ENCODE measurements around the gene MRPL22.
"Not testable (repeated sequence)": the region's sequence is repeated elsewhere in the genome, so short reads cannot be mapped to it uniquely, and the experiment has no call there.

Gene MRPL22

GRCh38 chr5:155004138-155004744 is 63.4 kb downstream of the MRPL22 start:
- CTCF ChIA-PET: interaction anchor here (1.3 kb wide), 1 partner anchor 24 kb away, joined by 3 read pairs; no protein-coding TSS in a partner anchor
- POLR2A ChIA-PET: no interaction called here
- TF ChIP-seq FOXA1 (IDR thresholded peaks at IDR 0.05): no peak
- TF ChIP-seq L3MBTL2 (conservative IDR thresholded peaks at IDR 0.05): no peak
- no peak for TF ChIP-seq ARNT (IDR thresholded peaks at IDR 0.05)
- TF ChIP-seq BHLHE40 (IDR thresholded peaks at IDR 0.05; ENCODE audit: borderline replicate concordance): no peak
- TF ChIP-seq SP1 (IDR thresholded peaks at IDR 0.05): no peak
- no peak for TF ChIP-seq TARDBP (IDR thresholded peaks at IDR 0.05)
- no peak for TF ChIP-seq FOXK2 (IDR thresholded peaks at IDR 0.05)
- no peak for TF ChIP-seq HDGF (IDR thresholded peaks at IDR 0.05; ENCODE audit: borderline replicate concordance)
- no peak for TF ChIP-seq ELF4 (IDR thresholded peaks at IDR 0.05)
- no peak for TF ChIP-seq ZNF384 (IDR thresholded peaks at IDR 0.05)
- DNase-seq (ENCODE audit: extremely low spot score): no peak

GRCh38 chr5:155006265-155006664 is 65.4 kb downstream of the MRPL22 start:
- POLR2A ChIA-PET; CTCF ChIA-PET; DNase-seq (ENCODE audit: extremely low spot score): not testable (repeated sequence)

GRCh38 chr5:155008669-155009068 is 67.8 kb downstream of the MRPL22 start:
- ChIA-PET POLR2A (no interaction called here), CTCF (no interaction called here)
- no peak for TF ChIP-seq FOXM1 (IDR thresholded peaks at IDR 0.05; ENCODE audit: borderline replicate concordance)
- TF ChIP-seq SUZ12 (IDR thresholded peaks at IDR 0.05): no peak
- no peak for TF ChIP-seq FOXA1 (IDR thresholded peaks at IDR 0.05)
- no peak for TF ChIP-seq FOXK2 (IDR thresholded peaks at IDR 0.05)
- no peak for DNase-seq (ENCODE audit: extremely low spot score)

GRCh38 chr5:155010881-155011280 is 70.0 kb downstream of the MRPL22 start:
- ChIA-PET CTCF (no interaction called here), POLR2A (no interaction called here)
- no peak for DNase-seq (ENCODE audit: extremely low spot score)
- no peak for TF ChIP-seq CTBP1 (IDR thresholded peaks at IDR 0.05; ENCODE audit: borderline replicate concordance)
- TF ChIP-seq HDGF (IDR thresholded peaks at IDR 0.05; ENCODE audit: borderline replicate concordance): no peak
- TF ChIP-seq ELF4 (IDR thresholded peaks at IDR 0.05): no peak
- no peak for TF ChIP-seq TARDBP (IDR thresholded peaks at IDR 0.05)

- TF ChIP-seq NFRKB (IDR thresholded peaks at IDR 0.05): no peak
- TF ChIP-seq CTBP1 (IDR thresholded peaks at IDR 0.05; ENCODE audit: borderline replicate concordance): no peak
- TF ChIP-seq BHLHE40 (IDR thresholded peaks at IDR 0.05; ENCODE audit: borderline replicate concordance): no peak
- no peak for TF ChIP-seq LEF1 (IDR thresholded peaks at IDR 0.05; ENCODE audit: borderline replicate concordance)
- TF ChIP-seq FOXK2 (IDR thresholded peaks at IDR 0.05): no peak
- no peak for TF ChIP-seq L3MBTL2 (conservative IDR thresholded peaks at IDR 0.05)
- no peak for TF ChIP-seq SUZ12 (IDR thresholded peaks at IDR 0.05)
- no peak for TF ChIP-seq ARNT (IDR thresholded peaks at IDR 0.05)
- no peak for TF ChIP-seq FOXA1 (IDR thresholded peaks at IDR 0.05)
- TF ChIP-seq ELF4 (IDR thresholded peaks at IDR 0.05): no peak
- no peak for TF ChIP-seq PKNOX1 (IDR thresholded peaks at IDR 0.05)
- TF ChIP-seq SP1 (IDR thresholded peaks at IDR 0.05): no peak
- TF ChIP-seq HDGF (IDR thresholded peaks at IDR 0.05; ENCODE audit: borderline replicate concordance): no peak
- no peak for TF ChIP-seq ZNF384 (IDR thresholded peaks at IDR 0.05)
- no peak for TF ChIP-seq TARDBP (IDR thresholded peaks at IDR 0.05)
- no peak for TF ChIP-seq FOXM1 (IDR thresholded peaks at IDR 0.05; ENCODE audit: borderline replicate concordance)
- no peak for DNase-seq (ENCODE audit: extremely low spot score)
- ChIA-PET CTCF (no interaction called here), POLR2A (no interaction called here)
These were observed 72.7 kb downstream of the MRPL22 start, which contains the start of gene KIF4B for GRCh38 chr5:155013526-155013925. Gene KIF4B, plus strand, starts transcription at chr5:155013755. Its CDS starts 105 bp downstream, at chr5:155013860.

GRCh38 chr5:155015239-155015638 is 74.4 kb downstream of the MRPL22 start:
- ChIA-PET POLR2A (no interaction called here), CTCF (interaction anchor here (1.7 kb wide), 1 partner anchor 19 kb away, joined by 4 read pairs; no protein-coding TSS in a partner anchor)
- TF ChIP-seq PKNOX1 (IDR thresholded peaks at IDR 0.05): no peak
- no peak for TF ChIP-seq LEF1 (IDR thresholded peaks at IDR 0.05; ENCODE audit: borderline replicate concordance)
- TF ChIP-seq CTBP1 (IDR thresholded peaks at IDR 0.05; ENCODE audit: borderline replicate concordance): no peak
- no peak for TF ChIP-seq FOXK2 (IDR thresholded peaks at IDR 0.05)
- TF ChIP-seq ELF4 (IDR thresholded peaks at IDR 0.05): no peak
- no peak for TF ChIP-seq TARDBP (IDR thresholded peaks at IDR 0.05)
- no peak for TF ChIP-seq L3MBTL2 (conservative IDR thresholded peaks at IDR 0.05)
- TF ChIP-seq SP1 (IDR thresholded peaks at IDR 0.05): no peak
- no peak for TF ChIP-seq FOXM1 (IDR thresholded peaks at IDR 0.05; ENCODE audit: borderline replicate concordance)
- no peak for TF ChIP-seq ZNF384 (IDR thresholded peaks at IDR 0.05)
- no peak for TF ChIP-seq NFRKB (IDR thresholded peaks at IDR 0.05)
- no peak for TF ChIP-seq BHLHE40 (IDR thresholded peaks at IDR 0.05; ENCODE audit: borderline replicate concordance)
- no peak for TF ChIP-seq SUZ12 (IDR thresholded peaks at IDR 0.05)
- TF ChIP-seq FOXA1 (IDR thresholded peaks at IDR 0.05): no peak
- no peak for DNase-seq (ENCODE audit: extremely low spot score)

- TF ChIP-seq TARDBP (IDR thresholded peaks at IDR 0.05) (no peak), L3MBTL2 (conservative IDR thresholded peaks at IDR 0.05) (no peak), FOXA1 (IDR thresholded peaks at IDR 0.05) (no peak), SUZ12 (IDR thresholded peaks at IDR 0.05) (no peak), LEF1 (IDR thresholded peaks at IDR 0.05; ENCODE audit: borderline replicate concordance) (no peak), SP1 (IDR thresholded peaks at IDR 0.05) (no peak), CTBP1 (IDR thresholded peaks at IDR 0.05; ENCODE audit: borderline replicate concordance) (no peak), BHLHE40 (IDR thresholded peaks at IDR 0.05; ENCODE audit: borderline replicate concordance) (no peak), ZNF384 (IDR thresholded peaks at IDR 0.05) (no peak), ARNT (IDR thresholded peaks at IDR 0.05) (no peak), PKNOX1 (IDR thresholded peaks at IDR 0.05) (no peak), ELF4 (IDR thresholded peaks at IDR 0.05) (no peak), FOXM1 (IDR thresholded peaks at IDR 0.05; ENCODE audit: borderline replicate concordance) (no peak), NFRKB (IDR thresholded peaks at IDR 0.05) (no peak)
- no peak for DNase-seq (ENCODE audit: extremely low spot score)
- ChIA-PET POLR2A (no interaction called here), CTCF (no interaction called here)
These were observed 76.7 kb downstream of the MRPL22 start for GRCh38 chr5:155017610-155018009.

Data from HEK293T (cell line).